Thoracic aorta (tissue), 2 donors: ENCODE data around the gene C1QTNF6. TPM values are rescaled to one million over a fixed set of nuclear protein-coding genes. Genes with fewer than 3 reads are reported as not detected.
"Not testable (repeated sequence)": the region's sequence is repeated elsewhere in the genome, so short reads cannot be mapped to it uniquely, and the experiment has no call there.

Experiments
- ATAC-seq: fragments of 150-250 bp; one replicate; pipeline ENCODE4 v1.8.0; 2017; ENCODE audit warnings: low read depth; ENCODE audit not compliant: insufficient number of reproducible peaks, low FRiP score
- DNase-seq: peaks from one replicate; pipeline ENCODE4 v3.0.0-alpha.2; 2020; ENCODE audit warnings: low spot score
- H3K27ac ChIP-seq, 2 donors: fragments of 200-600 bp; sonication (generic); 1 replicate in 1 of 2; 2 replicates in 1 of 2; pipeline ENCODE4 v1.5.1; 2016; ENCODE audit warnings: mild to moderate bottlenecking in 2 of 2, moderate library complexity in 2 of 2
- H3K27me3 ChIP-seq: fragments of 200-600 bp; sonication (generic); replicated peaks from 2 replicates; pipeline ENCODE4 v1.6.0; 2016; ENCODE audit warnings: mild to moderate bottlenecking; ENCODE audit not compliant: insufficient read depth
- H3K36me3 ChIP-seq: fragments of 200-600 bp; sonication (generic); one replicate; pipeline ENCODE4 v1.5.1; 2016
- H3K4me1 ChIP-seq, 2 donors: fragments of 200-600 bp; sonication (generic); 1 replicate in 1 of 2; 2 replicates in 1 of 2; pipeline versions ENCODE4 v1.5.1 to v1.6.0; 2016; ENCODE audit warnings: low read depth in 2 of 2, mild to moderate bottlenecking in 1 of 2; ENCODE audit not compliant: control insufficient read depth in 1 of 2
- H3K4me3 ChIP-seq: fragments of 200-600 bp; sonication (generic); 2 replicates; pipeline ENCODE4 v1.5.1; 2016; ENCODE audit warnings: mild to moderate bottlenecking
- H3K9me3 ChIP-seq: fragments of 200-600 bp; sonication (generic); 2 replicates; pipeline ENCODE4 v1.5.1; 2016
- total RNA-seq, 2 donors: library from RNA; depleted of rRNA; stranded (reverse); fragments of >200 nt; gene quantifications; one replicate each; pipeline versions ENCODE4 v1.1.0 to v1.2.3, GENCODE V29; 2016
- TF ChIP-seq, protein P1 (sequence below): fragments of 200-600 bp; sonication (generic); IDR thresholded peaks from one replicate; pipeline ENCODE4 v1.5.1; 2019; ENCODE audit warnings: antibody characterized with exemption

Gene C1QTNF6
- total RNA-seq, 2 donors from 2014 or later, result 1.9 to 2.1 TPM

- Histone ChIP-seq H3K4me1 (peaks cover 9 to 16% of the 10 kb centered on the region in 2 donors), H3K9me3 (no peaks in the 10 kb centered on the region), H3K36me3 (no peaks in the 10 kb centered on the region), H3K27me3 (no peaks in the 10 kb centered on the region), H3K4me3 (no peak overlapping the region), H3K27ac (no peak overlapping the region)
- TF ChIP-seq, protein P1, sequence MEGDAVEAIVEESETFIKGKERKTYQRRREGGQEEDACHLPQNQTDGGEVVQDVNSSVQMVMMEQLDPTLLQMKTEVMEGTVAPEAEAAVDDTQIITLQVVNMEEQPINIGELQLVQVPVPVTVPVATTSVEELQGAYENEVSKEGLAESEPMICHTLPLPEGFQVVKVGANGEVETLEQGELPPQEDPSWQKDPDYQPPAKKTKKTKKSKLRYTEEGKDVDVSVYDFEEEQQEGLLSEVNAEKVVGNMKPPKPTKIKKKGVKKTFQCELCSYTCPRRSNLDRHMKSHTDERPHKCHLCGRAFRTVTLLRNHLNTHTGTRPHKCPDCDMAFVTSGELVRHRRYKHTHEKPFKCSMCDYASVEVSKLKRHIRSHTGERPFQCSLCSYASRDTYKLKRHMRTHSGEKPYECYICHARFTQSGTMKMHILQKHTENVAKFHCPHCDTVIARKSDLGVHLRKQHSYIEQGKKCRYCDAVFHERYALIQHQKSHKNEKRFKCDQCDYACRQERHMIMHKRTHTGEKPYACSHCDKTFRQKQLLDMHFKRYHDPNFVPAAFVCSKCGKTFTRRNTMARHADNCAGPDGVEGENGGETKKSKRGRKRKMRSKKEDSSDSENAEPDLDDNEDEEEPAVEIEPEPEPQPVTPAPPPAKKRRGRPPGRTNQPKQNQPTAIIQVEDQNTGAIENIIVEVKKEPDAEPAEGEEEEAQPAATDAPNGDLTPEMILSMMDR, result no peak
- DNase-seq, result no peak
- no peak for ATAC-seq
Measured at GRCh38 chr22:37174964-37175363, 13.1 kb downstream of the C1QTNF6 start.

DNA sequence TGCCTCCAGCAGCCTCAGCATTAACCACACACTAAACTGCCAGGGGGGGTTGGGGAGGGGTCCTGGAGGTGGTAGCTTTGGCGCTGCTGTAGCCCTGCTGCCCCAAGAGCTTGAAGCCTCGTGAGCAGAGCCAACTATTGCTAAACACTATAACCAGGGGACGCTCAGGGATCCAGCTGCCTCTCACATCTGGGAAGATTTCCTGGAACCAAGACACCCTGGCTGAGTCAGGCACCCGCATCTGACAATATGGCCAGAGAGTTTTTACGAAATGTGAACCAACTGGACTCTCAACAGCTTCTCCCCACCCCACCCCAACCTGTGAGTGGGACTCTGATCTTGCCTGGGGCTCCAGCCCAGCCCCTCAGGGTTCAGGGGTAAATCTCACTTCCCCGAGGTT lies 14.3 kb downstream of the C1QTNF6 start:
- Histone ChIP-seq H3K4me1 (peaks cover 9 to 16% of the 10 kb centered on the region in 2 donors), H3K27me3 (no peaks in the 10 kb centered on the region), H3K9me3 (no peaks in the 10 kb centered on the region), H3K36me3 (no peaks in the 10 kb centered on the region), H3K4me3 (no peak overlapping the region), H3K27ac (no peak overlapping the region)
- TF ChIP-seq, protein P1, result no peak
- ATAC-seq, result no peak
- no peak for DNase-seq

DNA sequence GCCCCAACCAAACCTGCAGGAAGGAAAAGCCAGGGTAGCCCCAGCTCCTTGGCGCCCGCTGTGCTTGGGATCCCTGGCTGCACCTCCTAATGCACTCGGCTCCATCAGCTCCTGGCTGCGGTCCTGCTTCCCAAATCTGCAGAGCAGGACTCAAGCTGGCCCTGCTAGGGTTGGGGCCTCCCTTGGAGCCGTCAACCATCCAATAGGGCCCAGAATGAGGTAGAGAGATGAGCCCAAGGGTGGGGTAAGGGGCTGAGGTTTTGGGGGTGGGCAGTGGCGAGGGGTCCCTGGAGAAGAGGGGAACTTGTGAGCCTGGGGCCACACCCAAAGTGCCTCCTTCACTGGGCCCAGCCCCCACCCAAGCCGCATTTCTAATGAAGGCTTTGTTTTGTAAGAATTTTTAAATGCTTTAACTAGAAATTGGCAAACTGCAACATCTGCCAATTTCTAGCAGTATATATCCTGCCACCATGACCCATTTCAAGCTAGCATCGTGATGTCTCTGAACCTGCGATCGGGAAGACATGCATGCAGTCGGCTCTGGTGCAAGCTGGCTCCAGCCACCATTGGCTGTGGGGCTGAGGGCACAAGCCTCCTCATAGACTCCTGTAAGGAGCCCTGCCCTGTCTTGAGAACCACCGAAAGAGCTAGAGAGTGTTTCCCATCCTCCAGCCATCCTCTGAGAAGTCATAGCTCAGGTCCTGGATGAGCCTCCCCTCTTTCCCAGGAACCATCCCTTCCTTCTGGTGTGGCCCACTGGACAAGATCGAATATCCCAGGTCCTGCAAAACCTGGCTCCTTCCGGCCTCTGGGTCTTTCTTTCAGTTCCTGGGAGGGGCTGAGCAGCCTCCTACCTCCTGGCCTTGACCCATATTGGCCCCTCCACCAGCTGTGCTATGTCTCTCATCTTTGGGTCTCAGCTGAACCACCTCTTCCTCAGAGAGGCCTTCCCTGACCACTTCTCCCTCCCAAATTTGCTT lies 15.5 kb downstream of the C1QTNF6 start:
- DNase-seq, result no peak
- no peak for ATAC-seq
- TF ChIP-seq, protein P1, result no peak
- Histone ChIP-seq H3K27me3 (no peaks in the 10 kb centered on the region), H3K4me1 (peaks cover 13 to 24% of the 10 kb centered on the region in 2 donors), H3K4me3 (no peak overlapping the region), H3K9me3 (no peaks in the 10 kb centered on the region), H3K36me3 (no peaks in the 10 kb centered on the region), H3K27ac (no peak overlapping the region)

DNA sequence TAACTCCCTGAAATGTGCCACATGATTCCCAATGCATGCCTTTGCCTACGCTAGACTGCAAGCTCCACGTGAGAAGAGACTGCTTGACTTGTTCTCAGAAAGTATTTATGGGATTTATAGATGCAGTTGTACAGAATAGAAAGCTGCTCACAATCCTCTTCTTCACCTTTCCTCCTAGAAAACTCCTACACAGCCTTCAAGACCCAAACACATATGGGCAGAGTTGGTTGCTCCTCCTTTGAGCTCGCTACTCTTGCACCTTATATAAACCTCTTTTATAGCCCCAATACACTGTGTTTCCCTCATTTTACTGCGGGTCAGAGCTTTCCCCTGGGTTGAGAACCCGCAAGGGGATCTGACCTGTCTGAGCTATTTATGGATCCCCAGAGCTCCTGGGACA lies 16.4 kb downstream of the C1QTNF6 start:
- no peak for DNase-seq
- TF ChIP-seq, protein P1, result no peak
- no peak for ATAC-seq
- no peak overlapping the region for H3K27ac ChIP-seq
- peaks cover 13 to 23% of the 10 kb centered on the region in 2 donors for H3K4me1 ChIP-seq
- no peaks in the 10 kb centered on the region for H3K36me3 ChIP-seq
- no peak overlapping the region for H3K4me3 ChIP-seq
- no peaks in the 10 kb centered on the region for H3K27me3 ChIP-seq
- H3K9me3 ChIP-seq, result no peaks in the 10 kb centered on the region

- H3K36me3 ChIP-seq, H3K27me3 ChIP-seq, DNase-seq, H3K27ac ChIP-seq, ATAC-seq, H3K4me3 ChIP-seq, H3K9me3 ChIP-seq: not testable (repeated sequence)
- peaks cover 5 to 16% of the 10 kb centered on the region in 2 donors for H3K4me1 ChIP-seq
Measured at GRCh38 chr22:37170689-37171405, 17.2 kb downstream of the C1QTNF6 start.
